HK-2 (cell line): Measurements from ENCODE around the gene DNAI4.

Experiments used
- DNase-seq: peaks from one replicate; pipeline ENCODE4 v3.0.0-alpha.2; 2018; ENCODE audit not compliant: unreplicated experiment

DNAI4 gene

DNA sequence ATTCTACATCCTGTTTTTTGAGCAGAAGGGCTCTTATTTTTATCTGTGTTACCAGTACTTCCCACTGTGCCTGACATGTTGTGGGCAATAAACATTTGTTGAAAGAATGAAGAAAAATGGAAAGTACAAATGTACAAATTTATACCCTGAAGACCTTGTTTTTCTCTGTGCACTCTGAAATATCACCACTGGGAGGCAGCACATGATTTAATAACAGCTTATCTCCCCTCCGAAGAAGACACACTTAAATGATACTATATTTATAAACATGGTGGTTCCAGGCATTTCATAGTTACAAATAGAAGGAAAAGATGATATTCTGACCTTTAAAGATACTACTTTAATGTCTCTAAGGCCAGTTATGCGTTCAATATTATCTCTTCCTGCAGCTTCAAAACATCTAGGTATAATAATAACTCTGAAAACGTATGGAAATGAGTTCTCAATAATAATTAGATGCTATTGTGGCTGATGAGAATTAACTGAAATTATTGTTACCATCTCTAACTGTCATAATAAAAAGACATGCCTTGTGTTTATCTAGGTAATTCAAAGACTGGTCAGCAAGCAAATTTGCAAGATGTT lies 159.6 kb downstream of the DNAI4 start:
- no peak for DNase-seq
